Measurements from ENCODE around the gene TMEM272.

DNA sequence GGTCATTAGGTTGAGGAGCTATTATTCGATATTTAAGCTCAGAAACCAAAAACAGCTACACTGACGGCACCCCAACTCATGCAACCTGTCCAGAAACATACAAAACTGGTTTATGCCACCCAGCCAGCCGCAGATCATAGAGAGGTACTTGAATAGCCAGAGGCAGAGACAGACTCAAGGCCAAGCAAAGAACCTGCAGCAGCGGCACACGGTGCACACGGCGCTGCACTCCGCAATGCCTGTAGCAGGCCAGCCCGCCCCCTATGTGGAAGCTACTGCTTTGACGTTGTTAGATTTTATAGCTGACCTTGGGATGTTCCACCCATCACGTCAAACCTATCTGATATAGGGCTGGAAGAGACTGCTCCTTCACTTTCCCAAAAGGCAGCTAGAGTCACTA, 29.1 kb downstream of the TMEM272 start:
- TF ChIP-seq TCF7L2 (IDR thresholded peaks at IDR 0.05; ENCODE audit: borderline replicate concordance, extremely low read depth, insufficient read depth, insufficient read length) (no peak), POLR2A (IDR thresholded peaks at IDR 0.05; ENCODE audit: borderline replicate concordance, extremely low read depth, insufficient read depth, insufficient read length) (no peak), FOSL1 (IDR thresholded peaks at IDR 0.05; ENCODE audit: low read depth) (no peak), ZNF274 (IDR thresholded peaks at IDR 0.05; ENCODE audit: low read depth, low read length) (no peak), EZH2 (IDR thresholded peaks at IDR 0.05) (no peak), POLR2AphosphoS5 (IDR thresholded peaks at IDR 0.05; ENCODE audit: low read depth, low read length) (no peak), SP1 (IDR thresholded peaks at IDR 0.05; ENCODE audit: low read depth) (no peak), CEBPB (IDR thresholded peaks at IDR 0.05; ENCODE audit: low read depth) (no peak), YY1 (IDR thresholded peaks at IDR 0.05; ENCODE audit: extremely low read depth, insufficient replicate concordance, low read depth, low read length) (no peak)
- TF ChIP-seq, protein P1, sequence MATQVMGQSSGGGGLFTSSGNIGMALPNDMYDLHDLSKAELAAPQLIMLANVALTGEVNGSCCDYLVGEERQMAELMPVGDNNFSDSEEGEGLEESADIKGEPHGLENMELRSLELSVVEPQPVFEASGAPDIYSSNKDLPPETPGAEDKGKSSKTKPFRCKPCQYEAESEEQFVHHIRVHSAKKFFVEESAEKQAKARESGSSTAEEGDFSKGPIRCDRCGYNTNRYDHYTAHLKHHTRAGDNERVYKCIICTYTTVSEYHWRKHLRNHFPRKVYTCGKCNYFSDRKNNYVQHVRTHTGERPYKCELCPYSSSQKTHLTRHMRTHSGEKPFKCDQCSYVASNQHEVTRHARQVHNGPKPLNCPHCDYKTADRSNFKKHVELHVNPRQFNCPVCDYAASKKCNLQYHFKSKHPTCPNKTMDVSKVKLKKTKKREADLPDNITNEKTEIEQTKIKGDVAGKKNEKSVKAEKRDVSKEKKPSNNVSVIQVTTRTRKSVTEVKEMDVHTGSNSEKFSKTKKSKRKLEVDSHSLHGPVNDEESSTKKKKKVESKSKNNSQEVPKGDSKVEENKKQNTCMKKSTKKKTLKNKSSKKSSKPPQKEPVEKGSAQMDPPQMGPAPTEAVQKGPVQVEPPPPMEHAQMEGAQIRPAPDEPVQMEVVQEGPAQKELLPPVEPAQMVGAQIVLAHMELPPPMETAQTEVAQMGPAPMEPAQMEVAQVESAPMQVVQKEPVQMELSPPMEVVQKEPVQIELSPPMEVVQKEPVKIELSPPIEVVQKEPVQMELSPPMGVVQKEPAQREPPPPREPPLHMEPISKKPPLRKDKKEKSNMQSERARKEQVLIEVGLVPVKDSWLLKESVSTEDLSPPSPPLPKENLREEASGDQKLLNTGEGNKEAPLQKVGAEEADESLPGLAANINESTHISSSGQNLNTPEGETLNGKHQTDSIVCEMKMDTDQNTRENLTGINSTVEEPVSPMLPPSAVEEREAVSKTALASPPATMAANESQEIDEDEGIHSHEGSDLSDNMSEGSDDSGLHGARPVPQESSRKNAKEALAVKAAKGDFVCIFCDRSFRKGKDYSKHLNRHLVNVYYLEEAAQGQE (IDR thresholded peaks at IDR 0.05; ENCODE audit: low read depth), result no peak
- TF ChIP-seq, protein P2, sequence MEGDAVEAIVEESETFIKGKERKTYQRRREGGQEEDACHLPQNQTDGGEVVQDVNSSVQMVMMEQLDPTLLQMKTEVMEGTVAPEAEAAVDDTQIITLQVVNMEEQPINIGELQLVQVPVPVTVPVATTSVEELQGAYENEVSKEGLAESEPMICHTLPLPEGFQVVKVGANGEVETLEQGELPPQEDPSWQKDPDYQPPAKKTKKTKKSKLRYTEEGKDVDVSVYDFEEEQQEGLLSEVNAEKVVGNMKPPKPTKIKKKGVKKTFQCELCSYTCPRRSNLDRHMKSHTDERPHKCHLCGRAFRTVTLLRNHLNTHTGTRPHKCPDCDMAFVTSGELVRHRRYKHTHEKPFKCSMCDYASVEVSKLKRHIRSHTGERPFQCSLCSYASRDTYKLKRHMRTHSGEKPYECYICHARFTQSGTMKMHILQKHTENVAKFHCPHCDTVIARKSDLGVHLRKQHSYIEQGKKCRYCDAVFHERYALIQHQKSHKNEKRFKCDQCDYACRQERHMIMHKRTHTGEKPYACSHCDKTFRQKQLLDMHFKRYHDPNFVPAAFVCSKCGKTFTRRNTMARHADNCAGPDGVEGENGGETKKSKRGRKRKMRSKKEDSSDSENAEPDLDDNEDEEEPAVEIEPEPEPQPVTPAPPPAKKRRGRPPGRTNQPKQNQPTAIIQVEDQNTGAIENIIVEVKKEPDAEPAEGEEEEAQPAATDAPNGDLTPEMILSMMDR (IDR thresholded peaks at IDR 0.05 in 2 of 3, conservative IDR thresholded peaks at IDR 0.05 in 1 of 3; ENCODE audit: borderline replicate concordance in 1 of 3, insufficient read depth in 1 of 3, low read depth in 2 of 3, low read length in 2 of 3), result no peak
